Measurements from ENCODE around the gene MAPRE2.
"Not testable (repeated sequence)": the region's sequence is repeated elsewhere in the genome, so short reads cannot be mapped to it uniquely, and the experiment has no call there.

The MAPRE2 gene

DNA sequence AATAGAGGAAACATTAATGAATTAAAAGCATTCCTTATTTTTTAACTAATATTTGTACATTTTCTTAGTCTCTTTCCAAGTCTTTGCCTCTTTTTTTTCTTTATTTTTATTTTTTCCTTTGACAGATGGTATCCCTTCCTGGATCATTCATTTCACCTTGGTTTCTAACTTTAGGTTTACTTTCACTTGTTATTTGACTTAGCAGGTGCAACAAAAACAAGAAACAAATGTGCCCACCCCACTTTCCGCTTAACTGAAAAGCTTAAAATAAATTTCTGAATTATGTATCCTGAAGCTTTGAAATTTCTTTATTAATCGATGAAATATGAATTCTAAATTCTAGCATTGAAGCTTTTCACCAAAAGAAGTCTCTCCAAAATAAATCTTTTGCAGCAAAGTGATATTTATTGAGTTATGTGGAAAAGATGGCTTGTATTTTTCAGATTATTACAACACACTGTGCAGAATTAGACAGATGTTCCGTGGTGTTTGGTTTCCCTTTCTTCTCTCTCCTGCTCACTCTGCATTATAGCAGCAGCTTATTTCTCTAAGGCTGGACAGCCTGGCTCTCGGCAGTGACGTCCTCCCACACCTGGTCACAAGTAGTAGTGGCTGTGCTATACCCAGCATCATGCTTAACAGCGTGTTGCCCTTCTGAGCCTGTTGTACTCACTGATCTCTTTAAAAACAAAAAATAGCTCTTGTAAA is 100.5 kb downstream of the MAPRE2 start:
- CTCF ChIA-PET = no interaction called here
- no peak for TF ChIP-seq CTCF (conservative IDR thresholded peaks at IDR 0.05; ENCODE audit: low read depth)
- POLR2A ChIA-PET (ENCODE audit: low non-redundant PET) = no interaction called here
- no peak overlapping the region for H3K27ac ChIP-seq
- no peak for DNase-seq (ENCODE audit: low spot score)

DNA sequence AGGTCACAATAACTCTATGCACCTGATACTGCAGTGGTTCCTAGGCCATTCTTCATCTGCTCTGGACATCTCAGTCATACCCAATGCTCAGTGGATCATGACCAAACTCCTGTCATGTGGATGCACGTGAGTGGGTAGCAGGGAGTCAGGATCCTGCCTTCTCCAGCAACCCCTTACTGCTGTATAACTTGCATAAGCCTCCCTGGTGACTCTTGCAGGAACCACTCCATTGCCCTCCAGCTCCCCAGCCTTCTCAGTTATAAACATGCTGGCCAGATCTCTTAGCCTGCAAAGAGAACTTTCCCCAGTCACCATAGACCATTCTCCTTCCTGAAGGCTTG is 101.0 kb downstream of the MAPRE2 start:
- DNase-seq (ENCODE audit: low spot score) = no peak
- CTCF ChIA-PET = no interaction called here
- TF ChIP-seq CTCF (conservative IDR thresholded peaks at IDR 0.05; ENCODE audit: low read depth) = no peak
- POLR2A ChIA-PET (ENCODE audit: low non-redundant PET) = no interaction called here
- H3K27ac ChIP-seq = no peak overlapping the region

- POLR2A ChIA-PET (ENCODE audit: low non-redundant PET) = no interaction called here
- CTCF ChIA-PET = interaction anchor here (0.7 to 0.9 kb wide), 4 partner anchors 118 to 371 kb away, joined by 3 to 4 read pairs (median 4); no protein-coding TSS in a partner anchor
- TF ChIP-seq CTCF (conservative IDR thresholded peaks at IDR 0.05; ENCODE audit: low read depth) = peak; percentile 62
- peak; percentile 19 for DNase-seq (ENCODE audit: low spot score)
- no peak overlapping the region for H3K27ac ChIP-seq
Measured at GRCh38 chr18:35143622-35144596, 102.7 kb downstream of the MAPRE2 start.

DNA sequence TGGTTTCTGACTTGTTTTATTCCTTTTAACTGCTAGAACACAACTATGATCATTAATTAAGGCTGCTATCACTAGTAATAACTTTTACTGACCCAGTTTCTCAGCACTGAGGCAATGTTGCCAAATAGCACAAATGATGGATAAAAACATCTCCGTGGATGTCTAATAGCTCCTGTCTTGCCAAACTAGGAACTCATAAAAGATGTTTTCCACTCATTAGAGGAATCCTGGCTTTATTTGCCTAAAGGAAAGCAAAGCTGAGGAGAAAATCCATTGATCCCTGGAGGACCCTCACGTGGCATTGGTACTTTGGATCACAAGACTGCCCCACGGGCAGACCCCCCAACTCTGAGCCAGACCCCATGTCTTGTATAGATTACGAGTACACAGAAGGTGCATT is 103.5 kb downstream of the MAPRE2 start:
- ChIA-PET POLR2A (ENCODE audit: low non-redundant PET) (no interaction called here), CTCF (interaction anchor here (0.7 kb wide), 1 partner anchor 278 kb away, joined by 5 read pairs; no protein-coding TSS in a partner anchor)
- H3K27ac ChIP-seq = no peak overlapping the region
- no peak for TF ChIP-seq CTCF (conservative IDR thresholded peaks at IDR 0.05; ENCODE audit: low read depth)
- DNase-seq (ENCODE audit: low spot score) = no peak

DNA sequence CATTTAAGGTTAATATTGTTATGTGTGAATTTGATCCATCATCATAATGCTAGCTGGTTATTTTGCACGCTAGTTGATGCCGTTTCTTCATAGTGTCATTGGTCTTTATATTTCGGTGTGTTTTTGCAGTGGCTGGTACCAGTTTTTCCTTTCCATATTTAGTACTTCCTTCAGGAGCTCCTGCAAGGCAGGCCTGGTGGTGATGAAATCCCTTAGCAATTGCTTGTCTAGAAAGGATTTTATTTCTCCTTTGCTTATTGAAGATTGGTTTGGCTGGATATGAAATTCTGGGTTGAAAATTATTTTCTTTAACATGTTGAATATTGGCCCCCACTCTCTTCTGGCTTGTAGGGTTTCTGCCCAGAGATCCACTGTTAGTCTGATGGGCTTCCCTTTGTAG is 109.0 kb downstream of the MAPRE2 start:
- DNase-seq (ENCODE audit: low spot score); POLR2A ChIA-PET (ENCODE audit: low non-redundant PET); H3K27ac ChIP-seq; CTCF ChIA-PET: not testable (repeated sequence)

- ChIA-PET CTCF (interaction anchor here (0.6 kb wide), 1 partner anchor 736 kb away, joined by 3 read pairs; no protein-coding TSS in a partner anchor), POLR2A (ENCODE audit: low non-redundant PET) (no interaction called here)
- no peak overlapping the region for H3K27ac ChIP-seq
- no peak for TF ChIP-seq CTCF (conservative IDR thresholded peaks at IDR 0.05; ENCODE audit: low read depth)
- no peak for DNase-seq (ENCODE audit: low spot score)
Measured at GRCh38 chr18:35153609-35154272, 112.5 kb downstream of the MAPRE2 start.

Measured in RWPE1 (cell line).